Muscle layer of duodenum (tissue), 2 donors: ENCODE measurements around the gene SLX1B.
"Not testable (repeated sequence)": the region's sequence is repeated elsewhere in the genome, so short reads cannot be mapped to it uniquely, and the experiment has no call there.

Source experiments
- H3K27ac ChIP-seq: one replicate; pipeline ENCODE4 v1.7.0; 2013; ENCODE audit warnings: mild to moderate bottlenecking, low read length
- H3K27me3 ChIP-seq: one replicate; pipeline ENCODE4 v1.7.0; 2013; ENCODE audit warnings: low read depth, mild to moderate bottlenecking, control low read depth, low read length
- H3K36me3 ChIP-seq, 2 donors: one replicate each; pipeline ENCODE4 v1.7.0; 2013; ENCODE audit warnings: low read length in 2 of 2, control low read depth in 1 of 2, mild to moderate bottlenecking in 1 of 2; ENCODE audit not compliant: insufficient read depth in 2 of 2, control insufficient read depth in 1 of 2
- H3K4me1 ChIP-seq, 2 donors: one replicate each; pipeline ENCODE4 v1.7.0; 2013; ENCODE audit warnings: low read length in 2 of 2, mild to moderate bottlenecking in 2 of 2, control low read depth in 1 of 2, moderate library complexity in 1 of 2; ENCODE audit not compliant: insufficient read depth in 2 of 2, control insufficient read depth in 1 of 2
- H3K4me3 ChIP-seq, 2 donors: one replicate each; pipeline ENCODE4 v1.7.0; 2013; ENCODE audit warnings: low read length in 2 of 2, low read depth in 1 of 2, mild to moderate bottlenecking in 1 of 2
- H3K9me3 ChIP-seq, 2 donors: one replicate each; pipeline ENCODE4 v1.7.0; 2013; ENCODE audit warnings: low read length in 2 of 2, control low read depth in 1 of 2, mild to moderate bottlenecking in 1 of 2; ENCODE audit not compliant: control insufficient read depth in 1 of 2
- donor health status: healthy.

Gene SLX1B

GRCh38 chr16:29454269-29454668 is at the start of gene SLX1B, which contains the start of gene BOLA2:
Gene SLX1B (plus strand): TSS chr16:29454533.
Gene BOLA2 (minus strand): TSS chr16:29454351. CDS start chr16:29454253, 98 bp downstream.
- not testable (repeated sequence) for H3K27me3 ChIP-seq, H3K9me3 ChIP-seq, H3K36me3 ChIP-seq, H3K4me1 ChIP-seq, H3K27ac ChIP-seq, H3K4me3 ChIP-seq

DNA sequence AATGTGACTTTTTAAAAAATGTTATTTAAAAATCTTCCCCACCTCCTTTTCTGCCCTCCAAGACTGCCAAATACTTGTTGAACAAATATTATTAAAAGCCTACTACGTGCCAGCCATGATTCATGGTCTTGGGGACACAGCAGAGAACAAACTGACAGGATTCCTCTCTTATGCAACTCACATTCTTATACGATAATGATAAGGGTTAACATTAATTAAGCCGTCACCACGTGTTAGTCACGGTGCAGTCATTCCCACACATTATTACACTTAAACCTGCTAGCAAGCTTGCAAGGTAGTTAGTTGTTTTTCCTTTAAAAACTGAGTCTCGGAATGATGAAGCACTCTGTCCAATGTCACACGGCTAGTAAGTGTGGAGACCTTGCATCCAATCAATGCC is 49.1 kb upstream of the SLX1B start:
- H3K4me1 ChIP-seq, H3K36me3 ChIP-seq, H3K9me3 ChIP-seq, H3K27ac ChIP-seq, H3K4me3 ChIP-seq, H3K27me3 ChIP-seq: not testable (repeated sequence)

DNA sequence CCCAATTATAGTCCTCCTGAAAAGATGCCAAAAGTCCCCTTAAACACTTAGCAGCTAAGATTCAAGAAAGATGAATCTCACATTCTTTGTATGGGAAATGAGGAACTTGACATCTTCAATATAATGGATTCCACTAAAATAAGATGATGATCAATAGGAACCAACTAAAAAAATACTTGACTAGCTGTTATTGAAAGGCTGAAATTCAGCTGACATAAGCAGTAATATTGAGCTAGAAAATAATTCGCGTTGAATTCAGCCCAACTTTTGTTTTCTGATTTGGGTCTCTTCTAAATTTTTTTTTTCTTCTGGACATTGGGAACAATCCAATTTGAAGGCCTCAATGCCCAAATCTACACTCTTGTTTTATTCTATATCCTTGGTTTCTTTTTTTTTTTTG is 30.7 kb upstream of the SLX1B start:
- not testable (repeated sequence) for H3K9me3 ChIP-seq, H3K36me3 ChIP-seq, H3K27ac ChIP-seq, H3K4me3 ChIP-seq, H3K4me1 ChIP-seq, H3K27me3 ChIP-seq

GRCh38 chr16:29425390-29425789 is 28.9 kb upstream of the SLX1B start:
- not testable (repeated sequence) for H3K27ac ChIP-seq, H3K27me3 ChIP-seq, H3K9me3 ChIP-seq

GRCh38 chr16:29453754-29454153 is 579 bp upstream of the SLX1B start:
- H3K36me3 ChIP-seq, H3K9me3 ChIP-seq, H3K27me3 ChIP-seq, H3K4me3 ChIP-seq, H3K27ac ChIP-seq, H3K4me1 ChIP-seq: not testable (repeated sequence)

More at GRCh38 chr16:29425390-29425789, 28.9 kb upstream of the SLX1B start:
- not testable (repeated sequence) for H3K4me1 ChIP-seq, H3K4me3 ChIP-seq, H3K36me3 ChIP-seq

GRCh38 chr16:29454828-29455227 is 495 bp downstream of the SLX1B start:
- H3K4me3 ChIP-seq, H3K27me3 ChIP-seq, H3K27ac ChIP-seq, H3K9me3 ChIP-seq, H3K4me1 ChIP-seq, H3K36me3 ChIP-seq: not testable (repeated sequence)

DNA sequence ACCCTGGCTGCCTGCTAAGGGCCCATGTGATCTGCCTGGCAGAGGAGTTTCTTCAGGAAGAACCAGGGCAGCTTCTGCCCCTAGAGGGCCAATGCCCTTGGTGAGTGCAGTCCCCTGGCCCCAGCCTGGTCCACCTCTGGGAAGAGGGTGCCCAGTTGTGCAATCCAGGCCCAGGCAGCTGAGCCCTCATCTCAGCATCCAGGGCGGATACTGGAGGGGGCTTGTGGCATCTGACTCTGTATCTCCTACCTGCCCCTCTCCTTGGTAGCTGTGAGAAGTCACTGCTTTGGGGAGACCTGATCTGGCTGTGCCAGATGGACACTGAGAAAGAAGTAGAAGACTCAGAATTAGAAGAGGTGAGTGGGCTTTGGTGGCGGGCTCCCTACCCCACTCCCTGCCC is 3.3 kb downstream of the SLX1B start:
- not testable (repeated sequence) for H3K4me1 ChIP-seq, H3K36me3 ChIP-seq, H3K9me3 ChIP-seq, H3K27me3 ChIP-seq, H3K27ac ChIP-seq, H3K4me3 ChIP-seq

- not testable (repeated sequence) for H3K4me3 ChIP-seq, H3K36me3 ChIP-seq, H3K27ac ChIP-seq, H3K4me1 ChIP-seq, H3K27me3 ChIP-seq, H3K9me3 ChIP-seq
Observed at GRCh38 chr16:29459706-29460646, 5.6 kb downstream of the SLX1B start, which contains the start of gene SULT1A4. Gene SULT1A4 (plus strand): TSS chr16:29459913. CDS start chr16:29461386, 1,473 bp downstream.

- H3K27me3 ChIP-seq, H3K36me3 ChIP-seq, H3K9me3 ChIP-seq, H3K4me3 ChIP-seq, H3K27ac ChIP-seq, H3K4me1 ChIP-seq: not testable (repeated sequence)
Observed at GRCh38 chr16:29460647-29461030, 6.3 kb downstream of the SLX1B start.

GRCh38 chr16:29465985-29466824 is 11.9 kb downstream of the SLX1B start:
- H3K4me3 ChIP-seq, H3K27me3 ChIP-seq, H3K4me1 ChIP-seq, H3K27ac ChIP-seq, H3K36me3 ChIP-seq, H3K9me3 ChIP-seq: not testable (repeated sequence)

DNA sequence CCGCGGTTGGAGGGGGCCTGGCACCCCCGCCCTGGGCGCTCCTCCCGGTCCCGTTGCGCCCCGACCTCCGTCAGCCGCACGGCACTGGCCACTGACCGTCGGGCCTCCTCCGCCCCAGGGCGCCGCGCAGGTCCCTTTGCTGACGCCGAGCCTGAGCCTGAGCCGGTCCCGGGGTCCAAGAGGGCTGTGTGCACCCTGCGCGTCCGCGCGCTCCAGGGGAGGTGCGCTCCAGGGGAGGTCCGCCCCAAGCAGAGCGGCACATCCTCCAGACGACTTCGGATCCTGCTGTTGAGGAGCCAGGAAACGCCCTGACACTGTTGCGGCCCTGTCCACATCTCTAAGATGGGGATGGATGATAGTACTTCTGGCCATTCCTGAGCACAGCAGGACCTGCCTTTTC is 12.6 kb downstream of the SLX1B start:
- H3K4me3 ChIP-seq, H3K4me1 ChIP-seq, H3K27me3 ChIP-seq, H3K9me3 ChIP-seq, H3K27ac ChIP-seq, H3K36me3 ChIP-seq: not testable (repeated sequence)
